Ramos (cell line): ENCODE results near the gene NCKAP5.

ENCODE experiments used
- in situ Hi-C: fragments of 300-500 bp; cut with MboI; formaldehyde crosslinking; loops from one replicate; pipeline ENCODE4 v1.14.3; 2022; ENCODE audit warnings: low sequenced_read_pairs; ENCODE audit not compliant: unreplicated experiment

The NCKAP5 gene

DNA sequence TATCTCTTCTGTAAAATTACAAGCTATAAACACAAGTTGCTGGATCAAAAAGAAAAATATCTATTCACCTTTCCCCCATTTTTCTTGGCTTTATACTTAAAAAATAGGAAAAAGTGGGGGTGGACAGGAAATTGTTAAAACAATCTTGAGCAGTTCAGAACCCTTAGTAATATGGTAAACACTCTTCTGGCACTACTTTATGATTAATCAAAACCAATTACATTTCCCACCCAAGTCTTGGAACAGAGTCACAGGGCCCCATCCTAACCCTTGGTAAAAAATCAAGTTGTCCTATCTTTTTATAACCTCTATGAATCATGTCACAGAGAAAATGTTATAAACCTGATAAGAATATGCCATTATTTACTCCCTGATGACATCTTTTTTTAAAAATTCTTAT, 570.0 kb downstream of the NCKAP5 start:
- in situ Hi-C loops, result no loop called here

GRCh38 chr2:132991471-132992045, 576.7 kb downstream of the NCKAP5 start:
- in situ Hi-C loops, result no loop called here

GRCh38 chr2:132984731-132985130, 583.5 kb downstream of the NCKAP5 start:
- in situ Hi-C loops, result no loop called here

- in situ Hi-C loops, result no loop called here
Measured at GRCh38 chr2:132980304-132980703, 588.0 kb downstream of the NCKAP5 start.

DNA sequence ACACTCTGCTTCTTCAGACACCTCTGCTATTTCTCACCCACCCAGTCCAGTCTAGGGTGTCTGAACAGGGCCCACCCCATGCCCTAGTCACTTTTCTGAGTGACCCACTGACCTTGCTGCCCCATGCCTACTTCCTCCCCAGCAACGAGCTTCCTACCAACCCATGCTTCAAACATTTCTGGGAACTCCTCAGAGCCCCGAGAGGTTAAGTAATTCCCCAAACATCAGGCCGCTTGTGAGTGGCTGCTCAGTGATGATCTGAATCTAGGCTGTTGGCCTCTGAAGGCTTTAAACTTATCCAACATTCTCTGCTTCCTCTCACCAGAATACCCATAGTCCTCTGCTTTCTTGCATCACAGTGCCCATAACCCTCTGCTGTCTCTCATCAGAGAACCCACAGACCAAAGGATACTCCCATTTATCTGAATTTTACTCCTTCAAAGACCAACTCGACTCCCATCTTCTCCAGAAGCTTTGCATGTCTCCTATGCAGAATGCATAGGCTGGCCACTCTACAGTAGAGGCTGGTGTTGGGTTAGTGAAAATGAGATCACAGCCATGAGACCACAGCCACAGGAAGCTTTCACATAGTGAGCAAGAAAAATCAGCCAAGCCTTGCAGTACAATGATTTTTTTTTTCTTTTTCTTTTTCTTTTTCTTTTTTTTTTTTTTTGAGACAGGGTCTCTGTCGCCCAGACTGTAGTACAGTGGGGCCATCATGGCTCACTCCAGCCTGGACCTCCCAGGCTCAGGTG, 588.7 kb downstream of the NCKAP5 start:
- in situ Hi-C loops, result no loop called here

DNA sequence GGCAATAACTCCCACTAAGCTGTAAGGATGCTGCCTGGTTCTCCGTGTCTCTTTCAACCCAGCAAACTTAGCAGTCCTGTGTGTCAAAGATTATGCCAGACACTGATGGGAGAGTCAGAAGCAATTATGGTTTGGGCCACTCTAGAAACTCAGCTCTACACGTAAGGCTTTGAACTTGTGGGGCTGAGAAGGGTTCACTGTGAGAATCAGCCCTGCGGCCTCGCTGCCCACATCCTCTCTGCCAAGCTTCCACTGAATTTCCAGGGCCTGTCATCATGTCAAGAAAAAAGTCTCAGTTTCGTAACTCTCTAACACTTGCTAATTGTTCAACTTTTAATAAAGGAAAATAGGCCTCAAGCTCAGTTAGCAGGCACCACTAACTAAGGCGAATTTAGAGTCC, 589.4 kb downstream of the NCKAP5 start:
- in situ Hi-C loops, result no loop called here

GRCh38 chr2:132977812-132978529, 590.3 kb downstream of the NCKAP5 start:
- in situ Hi-C loops, result no loop called here

DNA sequence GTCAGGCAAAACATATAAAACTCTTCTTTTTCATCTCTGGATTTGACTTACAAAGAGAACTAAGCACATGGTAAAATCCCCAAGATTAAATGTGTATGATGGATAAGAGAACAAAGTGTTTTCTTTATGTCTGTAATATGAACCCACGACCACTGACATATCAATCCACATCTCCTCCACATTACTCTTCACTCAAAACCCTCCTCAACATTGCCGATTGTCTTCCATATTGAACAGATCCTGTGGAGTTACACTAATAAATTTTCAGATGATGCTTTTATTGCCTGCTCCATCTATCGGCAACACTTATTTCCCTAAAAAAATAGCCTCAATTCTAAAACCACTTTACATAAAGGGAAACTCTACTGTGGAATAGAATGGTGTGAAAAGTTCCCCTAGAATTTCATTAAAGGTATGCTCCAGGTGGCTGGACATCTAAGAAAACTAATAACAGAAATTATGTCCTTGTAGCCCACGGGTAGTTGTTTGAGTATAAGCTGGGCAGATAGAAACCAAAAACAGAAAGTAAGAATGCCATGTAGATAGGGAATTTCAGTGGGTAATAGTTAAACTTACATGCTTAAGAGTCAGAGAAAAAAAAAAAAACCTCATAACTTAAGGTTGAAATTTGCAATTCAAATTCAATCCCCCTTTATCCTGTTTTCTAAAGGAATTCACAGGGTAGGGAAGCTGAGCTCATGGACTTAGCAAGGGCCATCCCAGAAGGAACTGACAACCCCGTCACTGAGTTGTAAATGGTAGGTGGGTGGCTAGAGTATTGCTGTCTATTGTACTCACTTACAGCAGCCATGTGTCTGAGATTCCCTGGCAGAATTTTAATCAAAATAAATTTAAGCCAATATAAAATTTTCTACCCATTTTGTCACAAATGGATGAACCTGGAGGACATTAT, 592.8 kb downstream of the NCKAP5 start:
- in situ Hi-C loops, result no loop called here

GRCh38 chr2:132974467-132975095, 593.7 kb downstream of the NCKAP5 start:
- in situ Hi-C loops, result no loop called here

- in situ Hi-C loops, result no loop called here
Measured at GRCh38 chr2:132971310-132972061, 596.8 kb downstream of the NCKAP5 start.

GRCh38 chr2:132969371-132969985, 598.8 kb downstream of the NCKAP5 start:
- in situ Hi-C loops, result no loop called here

DNA sequence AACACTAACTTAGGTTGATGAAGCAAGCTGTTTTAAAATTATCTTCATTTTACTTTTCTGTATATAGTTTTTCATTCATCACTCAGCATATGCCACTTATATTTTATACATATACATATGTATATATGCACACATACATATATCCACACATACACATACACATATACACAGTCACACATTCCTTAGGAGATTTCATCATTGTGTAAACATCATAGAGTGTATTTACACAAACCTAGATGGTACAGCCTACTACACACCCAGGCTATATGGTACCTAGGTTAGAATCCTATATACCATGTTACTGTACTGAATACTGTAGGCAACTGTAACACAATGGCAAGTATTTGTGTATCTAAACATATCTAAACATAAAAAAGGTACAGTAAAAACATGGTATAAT, 602.8 kb downstream of the NCKAP5 start:
- in situ Hi-C loops, result no loop called here

DNA sequence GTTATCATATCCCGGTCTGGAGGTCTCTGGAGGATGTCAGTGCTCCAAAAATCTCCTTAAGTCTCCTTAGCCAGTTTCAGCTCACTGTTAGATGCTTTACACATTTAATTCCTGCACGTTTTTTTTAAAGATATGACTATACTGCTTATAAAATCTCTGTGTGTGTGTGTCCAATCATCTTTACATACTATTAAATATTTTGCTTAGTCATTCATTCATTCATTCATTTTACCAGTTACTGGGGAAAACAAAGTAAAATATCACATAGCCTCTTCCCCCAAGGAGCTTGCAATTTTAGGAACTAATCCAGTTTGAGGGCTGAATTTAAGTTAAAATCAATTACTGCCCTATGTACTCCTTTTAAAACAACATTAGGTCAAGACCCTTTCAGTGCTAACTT, 605.1 kb downstream of the NCKAP5 start:
- in situ Hi-C loops, result no loop called here

GRCh38 chr2:132958887-132959286, 609.4 kb downstream of the NCKAP5 start:
- in situ Hi-C loops, result no loop called here

DNA sequence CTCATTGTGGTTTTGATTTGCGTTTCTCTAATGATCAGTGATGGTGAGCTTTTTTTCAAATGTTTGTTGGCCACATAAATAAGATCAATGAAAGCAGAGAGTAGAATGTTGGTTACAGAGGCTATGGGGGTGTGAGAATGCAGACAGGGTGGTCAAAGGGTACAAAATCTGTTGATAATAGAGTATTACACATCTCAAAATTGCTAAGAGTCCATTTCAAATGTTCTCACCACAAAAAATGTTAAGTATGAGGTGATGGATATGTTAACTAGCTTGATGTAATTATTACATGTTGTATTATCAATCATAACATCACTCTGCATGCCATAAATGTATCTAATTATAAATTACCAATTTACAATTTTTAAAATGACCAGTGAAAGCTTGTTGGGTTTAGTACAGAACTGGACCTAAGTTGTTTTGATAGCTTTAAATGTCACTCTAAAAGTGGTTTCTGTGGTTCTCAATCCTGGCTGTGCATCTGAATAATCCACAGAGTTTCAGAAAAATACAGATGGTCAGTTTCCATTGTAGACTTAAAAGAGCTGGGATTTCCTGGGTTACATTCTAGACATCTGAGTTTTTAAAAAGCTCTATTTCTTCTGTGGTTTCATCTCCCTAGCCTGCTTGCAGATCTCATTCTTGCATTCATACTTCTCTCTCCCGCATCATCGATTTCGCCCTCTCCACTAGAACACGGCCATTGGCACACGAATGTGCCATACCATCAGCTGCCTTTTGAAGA, 612.2 kb downstream of the NCKAP5 start:
- in situ Hi-C loops, result no loop called here

DNA sequence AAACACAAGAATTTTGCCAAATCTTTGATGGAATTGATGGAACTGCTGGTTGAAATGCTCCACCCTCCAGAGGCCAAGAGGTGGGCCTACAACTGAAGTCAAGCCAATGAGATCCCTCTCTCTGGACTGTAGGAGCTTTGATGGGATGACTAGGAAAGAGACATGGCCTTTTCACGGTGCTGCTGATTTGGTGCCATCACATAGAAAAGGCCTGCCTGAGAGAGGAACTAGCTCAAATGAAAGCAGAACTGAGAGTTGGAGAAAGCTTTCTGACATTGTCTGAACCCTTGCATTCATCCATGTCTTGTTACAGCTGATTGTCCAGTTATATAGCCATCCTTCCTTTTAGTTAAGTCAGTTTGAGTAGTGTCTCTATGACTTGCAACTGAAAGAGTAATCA, 614.5 kb downstream of the NCKAP5 start:
- in situ Hi-C loops, result no loop called here

DNA sequence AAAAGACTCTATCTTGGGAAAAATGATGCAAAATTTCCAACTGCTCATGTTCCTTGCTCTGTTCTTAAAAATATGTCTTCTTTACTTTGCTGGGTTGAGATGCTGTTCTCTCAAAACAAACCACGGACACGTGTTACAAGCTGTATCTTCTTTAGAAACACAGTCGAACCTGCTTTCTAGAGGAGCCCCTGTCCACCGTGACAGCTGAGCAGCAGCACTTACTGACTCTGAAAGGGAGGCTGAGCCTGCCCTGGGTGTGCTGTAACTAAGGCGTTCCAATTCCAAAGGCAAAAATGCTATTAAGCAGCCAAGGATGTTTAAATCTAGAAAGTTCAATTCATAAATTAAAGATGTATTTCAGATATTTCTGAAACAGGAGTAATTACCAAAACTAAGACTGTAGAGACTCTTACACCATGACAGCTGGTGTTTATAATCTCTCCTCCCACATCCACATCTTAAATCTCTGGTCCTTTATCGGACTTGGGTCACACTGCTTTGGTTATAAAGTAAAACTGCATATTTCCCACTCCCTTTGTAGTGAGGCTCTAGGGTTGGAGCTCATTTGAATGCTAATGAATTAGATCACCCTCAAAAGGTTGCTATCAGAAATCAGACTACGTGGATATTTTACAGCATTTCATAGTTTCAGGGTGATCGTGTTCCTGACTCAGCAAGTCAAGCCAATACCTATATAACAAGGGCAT, 617.1 kb downstream of the NCKAP5 start:
- in situ Hi-C loops, result no loop called here

- in situ Hi-C loops, result no loop called here
Measured at GRCh38 chr2:132949108-132949507, 619.2 kb downstream of the NCKAP5 start.
